ENCODE results near the gene CBX8. TPM values are rescaled to one million over a fixed set of nuclear protein-coding genes. Genes with fewer than 3 reads are reported as not detected.
A peak's percentile ranks its signal among the peaks of the same experiment; 100 is the strongest.

The CBX8 gene
- total and polyA plus RNA-seq, 2 of the 13 experiments (the other 11 are each of a cell fraction or from before 2014, with no cell fraction given): 0.34 to 12.6 TPM

GRCh38 chr17:79749958-79750357, 46.9 kb downstream of the CBX8 start:
- ATAC-seq (no peak), DNase-seq (ENCODE audit: low spot score) (no peak), FAIRE-seq (no peak)
- WGBS (ENCODE audit: low lambda C conversion rate): 17% methylated on average over 3 of the region's 3 CpGs
- Histone ChIP-seq H2AFZ (ENCODE audit: low read length) (no peak overlapping the region), H4K20me1 (ENCODE audit: insufficient read depth, low read length) (no peaks in the 10 kb centered on the region), H3K4me3 (replicated peaks in 1 of 3; ENCODE audit: insufficient read depth in 1 of 3, low read depth in 2 of 3, low read length in 3 of 3) (no peak overlapping the region), H3K79me2 (ENCODE audit: insufficient read depth, low read length) (no peaks in the 10 kb centered on the region), H3K4me1 (ENCODE audit: insufficient read depth, low read length) (peaks cover 70% of the 10 kb centered on the region), H3K27ac (ENCODE audit: extremely low read length, insufficient read depth, low read length) (no peak overlapping the region), H3K36me3 (replicated peaks in 1 of 2; ENCODE audit: control insufficient read depth in 1 of 2, insufficient read depth in 2 of 2, low read length in 2 of 2) (no peaks in the 10 kb centered on the region), H3K9me3 (ENCODE audit: low read length) (no peaks in the 10 kb centered on the region), H3K27me3 (ENCODE audit: control insufficient read depth in 1 of 2, insufficient read depth in 2 of 2, low read length in 2 of 2) (peaks cover 9 to 40% of the 10 kb centered on the region in 2 experiments; a peak in 4 of 5 replicates), H3K9ac (ENCODE audit: insufficient read depth, low read depth, low read length) (no peak overlapping the region), H3K4me2 (ENCODE audit: low read depth, low read length) (no peak overlapping the region)
- ChIA-PET CTCF (ENCODE audit: low intra/inter-chr PET ratio, low total read pairs) (no interaction called here), POLR2A (interaction anchor here (0.6 kb wide), 1 partner anchor 747 kb away, joined by 6 read pairs; no protein-coding TSS in a partner anchor)
- in situ Hi-C loops (cut with HindIII; ENCODE audit: extremely low pct_ligation_motif_present, low pct_unique_long_range_greater_than_20kb): no loop called here
- intact Hi-C loops (cut with micrococcal nuclease; ENCODE audit: unreplicated experiment): loop anchor here (10.0 kb wide), 1 partner anchor 85 kb away; the partner anchor contains the start of gene CBX4
- no TSS peak for BruUV-seq (replicated peaks)
- TF ChIP-seq EZH2 (conservative IDR thresholded peaks at IDR 0.05; ENCODE audit: low read depth, low read length) (0 out of 2 replicates have a peak, but pooled peaks have one; percentile 5), KMT2B (CRISPR knock-in tag; IDR thresholded peaks at IDR 0.05) (no peak)

- no peak for DNase-seq (ENCODE audit: low spot score)
- FAIRE-seq: no peak
- in situ Hi-C loops (cut with HindIII; ENCODE audit: extremely low pct_ligation_motif_present, low pct_unique_long_range_greater_than_20kb) (no loop called here), intact Hi-C loops (cut with micrococcal nuclease; ENCODE audit: unreplicated experiment) (loop anchor here (10.0 kb wide), 1 partner anchor 86 kb away; the partner anchor contains the start of gene CBX4)
- CTCF ChIA-PET (ENCODE audit: low intra/inter-chr PET ratio, low total read pairs): interaction anchor here (1.5 kb wide), 1 partner anchor 86 kb away, joined by 3 read pairs; no protein-coding TSS in a partner anchor
- no peak overlapping the region for H3K27ac ChIP-seq (ENCODE audit: extremely low read length, insufficient read depth, low read length)
- no peaks in the 10 kb centered on the region for H3K9me3 ChIP-seq (ENCODE audit: low read length)
- 8% methylated on average over 3 of the region's 3 CpGs for WGBS (ENCODE audit: low lambda C conversion rate)
- no TSS peak for BruUV-seq (replicated peaks)
- H3K27me3 ChIP-seq (ENCODE audit: control insufficient read depth in 1 of 2, insufficient read depth in 2 of 2, low read length in 2 of 2): peaks cover 9 to 40% of the 10 kb centered on the region in 2 experiments; a peak in 4 of 5 replicates
- no peak for ATAC-seq
- H3K79me2 ChIP-seq (ENCODE audit: insufficient read depth, low read length): no peaks in the 10 kb centered on the region
- no peak overlapping the region for H3K4me2 ChIP-seq (ENCODE audit: low read depth, low read length)
- no peaks in the 10 kb centered on the region for H4K20me1 ChIP-seq (ENCODE audit: insufficient read depth, low read length)
- no peak overlapping the region for H2AFZ ChIP-seq (ENCODE audit: low read length)
- H3K4me3 ChIP-seq (replicated peaks in 1 of 3; ENCODE audit: insufficient read depth in 1 of 3, low read depth in 2 of 3, low read length in 3 of 3): no peak overlapping the region
- peaks cover 70% of the 10 kb centered on the region for H3K4me1 ChIP-seq (ENCODE audit: insufficient read depth, low read length)
- no peak overlapping the region for H3K9ac ChIP-seq (ENCODE audit: insufficient read depth, low read depth, low read length)
- H3K36me3 ChIP-seq (replicated peaks in 1 of 2; ENCODE audit: control insufficient read depth in 1 of 2, insufficient read depth in 2 of 2, low read length in 2 of 2): no peaks in the 10 kb centered on the region
- POLR2A ChIA-PET: interaction anchor here (0.6 kb wide), 1 partner anchor 746 kb away, joined by 6 read pairs; no protein-coding TSS in a partner anchor
- TF ChIP-seq SP4 (CRISPR knock-in tag; IDR thresholded peaks at IDR 0.05) (no peak), ZNF775 (CRISPR knock-in tag; IDR thresholded peaks at IDR 0.05; ENCODE audit: borderline replicate concordance) (no peak), BHLHE40 (IDR thresholded peaks at IDR 0.05; ENCODE audit: low read length) (0 out of 2 replicates have a peak, but pooled peaks have one; percentile 49), EZH2 (conservative IDR thresholded peaks at IDR 0.05; ENCODE audit: low read depth, low read length) (0 out of 2 replicates have a peak, but pooled peaks have one; percentile 16), CBX2 (IDR thresholded peaks at IDR 0.05; ENCODE audit: low read depth, low read length) (peak; percentile 90), CBX2 (CRISPR knock-in tag; IDR thresholded peaks at IDR 0.05; ENCODE audit: low read depth) (no peak), MTA3 (CRISPR knock-in tag; IDR thresholded peaks at IDR 0.05) (no peak), NFIC (IDR thresholded peaks at IDR 0.05; ENCODE audit: low read length) (no peak), TCF7 (IDR thresholded peaks at IDR 0.05; ENCODE audit: low read depth) (no peak), KAT2B (IDR thresholded peaks at IDR 0.05; ENCODE audit: borderline replicate concordance, low read depth, low read length) (no peak), ZNF230 (CRISPR knock-in tag; IDR thresholded peaks at IDR 0.05) (no peak)
Measured at GRCh38 chr17:79749156-79749815, 47.6 kb downstream of the CBX8 start.

All from HepG2 (cell line).